ENCODE measurements around the gene TNFRSF8.

DNA sequence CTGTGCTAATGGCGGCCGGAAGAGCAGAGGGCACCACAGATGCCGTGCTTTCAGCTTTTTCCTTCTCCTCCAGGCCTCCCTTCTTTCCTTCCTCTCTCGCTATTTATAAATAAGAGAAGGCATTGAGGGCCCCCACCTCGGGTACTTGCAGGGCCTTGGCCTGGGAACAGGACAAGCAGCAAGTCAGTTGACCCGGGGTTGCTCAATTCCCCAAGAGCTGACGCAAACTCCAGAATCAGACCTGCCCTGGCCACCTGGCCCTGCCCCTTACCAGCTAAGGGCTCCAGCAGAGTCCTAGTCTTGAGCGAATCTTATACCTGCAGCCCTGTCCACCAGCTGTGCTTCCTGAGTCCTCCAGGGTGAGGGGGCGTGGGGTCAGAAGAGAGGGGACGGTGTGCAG lies 117.2 kb downstream of the TNFRSF8 start:
- TF ChIP-seq, protein P1, sequence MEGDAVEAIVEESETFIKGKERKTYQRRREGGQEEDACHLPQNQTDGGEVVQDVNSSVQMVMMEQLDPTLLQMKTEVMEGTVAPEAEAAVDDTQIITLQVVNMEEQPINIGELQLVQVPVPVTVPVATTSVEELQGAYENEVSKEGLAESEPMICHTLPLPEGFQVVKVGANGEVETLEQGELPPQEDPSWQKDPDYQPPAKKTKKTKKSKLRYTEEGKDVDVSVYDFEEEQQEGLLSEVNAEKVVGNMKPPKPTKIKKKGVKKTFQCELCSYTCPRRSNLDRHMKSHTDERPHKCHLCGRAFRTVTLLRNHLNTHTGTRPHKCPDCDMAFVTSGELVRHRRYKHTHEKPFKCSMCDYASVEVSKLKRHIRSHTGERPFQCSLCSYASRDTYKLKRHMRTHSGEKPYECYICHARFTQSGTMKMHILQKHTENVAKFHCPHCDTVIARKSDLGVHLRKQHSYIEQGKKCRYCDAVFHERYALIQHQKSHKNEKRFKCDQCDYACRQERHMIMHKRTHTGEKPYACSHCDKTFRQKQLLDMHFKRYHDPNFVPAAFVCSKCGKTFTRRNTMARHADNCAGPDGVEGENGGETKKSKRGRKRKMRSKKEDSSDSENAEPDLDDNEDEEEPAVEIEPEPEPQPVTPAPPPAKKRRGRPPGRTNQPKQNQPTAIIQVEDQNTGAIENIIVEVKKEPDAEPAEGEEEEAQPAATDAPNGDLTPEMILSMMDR (IDR thresholded peaks at IDR 0.05), result no peak
- no peak for TF ChIP-seq POLR2A (IDR thresholded peaks at IDR 0.05)
- peak in 2 of 4 donors; percentile 36 to 44 for TF ChIP-seq POLR2AphosphoS5 (IDR thresholded peaks at IDR 0.05)
